ENCODE results near the gene ZNF782. TPM values are rescaled to one million over a fixed set of nuclear protein-coding genes. Genes with fewer than 3 reads are reported as not detected.
A peak's percentile ranks its signal among the peaks of the same experiment; 100 is the strongest.
"Not testable (repeated sequence)": the region's sequence is repeated elsewhere in the genome, so short reads cannot be mapped to it uniquely, and the experiment has no call there.

ZNF782 gene
- total RNA-seq, 1 donor from 2014 or later = 5.0 TPM

GRCh38 chr9:96874201-96874785 lies 20.0 kb upstream of the ZNF782 start:
- DNase-seq (ENCODE audit: extremely low spot score, unreplicated experiment) = no peak
- Mint-ChIP-seq H3K4me1 (ENCODE audit: unreplicated experiment) (peaks cover 10% of the 10 kb centered on the region), H3K27me3 (ENCODE audit: unreplicated experiment) (no peaks in the 10 kb centered on the region), H3K4me3 (ENCODE audit: unreplicated experiment) (peak overlapping the region; percentile 26), H3K9me3 (ENCODE audit: unreplicated experiment) (no peaks in the 10 kb centered on the region), H3K36me3 (ENCODE audit: unreplicated experiment) (no peaks in the 10 kb centered on the region), H3K27ac (ENCODE audit: unreplicated experiment) (no peak overlapping the region)
- TF ChIP-seq, protein P1, sequence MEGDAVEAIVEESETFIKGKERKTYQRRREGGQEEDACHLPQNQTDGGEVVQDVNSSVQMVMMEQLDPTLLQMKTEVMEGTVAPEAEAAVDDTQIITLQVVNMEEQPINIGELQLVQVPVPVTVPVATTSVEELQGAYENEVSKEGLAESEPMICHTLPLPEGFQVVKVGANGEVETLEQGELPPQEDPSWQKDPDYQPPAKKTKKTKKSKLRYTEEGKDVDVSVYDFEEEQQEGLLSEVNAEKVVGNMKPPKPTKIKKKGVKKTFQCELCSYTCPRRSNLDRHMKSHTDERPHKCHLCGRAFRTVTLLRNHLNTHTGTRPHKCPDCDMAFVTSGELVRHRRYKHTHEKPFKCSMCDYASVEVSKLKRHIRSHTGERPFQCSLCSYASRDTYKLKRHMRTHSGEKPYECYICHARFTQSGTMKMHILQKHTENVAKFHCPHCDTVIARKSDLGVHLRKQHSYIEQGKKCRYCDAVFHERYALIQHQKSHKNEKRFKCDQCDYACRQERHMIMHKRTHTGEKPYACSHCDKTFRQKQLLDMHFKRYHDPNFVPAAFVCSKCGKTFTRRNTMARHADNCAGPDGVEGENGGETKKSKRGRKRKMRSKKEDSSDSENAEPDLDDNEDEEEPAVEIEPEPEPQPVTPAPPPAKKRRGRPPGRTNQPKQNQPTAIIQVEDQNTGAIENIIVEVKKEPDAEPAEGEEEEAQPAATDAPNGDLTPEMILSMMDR (IDR thresholded peaks at IDR 0.05) = no peak

GRCh38 chr9:96871176-96871575 lies 16.9 kb upstream of the ZNF782 start:
- Mint-ChIP-seq H3K4me1 (ENCODE audit: unreplicated experiment) (peaks cover 9% of the 10 kb centered on the region), H3K27ac (ENCODE audit: unreplicated experiment) (no peak overlapping the region)
- TF ChIP-seq, protein P1 (IDR thresholded peaks at IDR 0.05) = no peak

GRCh38 chr9:96868709-96869108 lies 14.4 kb upstream of the ZNF782 start:
- no peak for DNase-seq (ENCODE audit: extremely low spot score, unreplicated experiment)
- TF ChIP-seq, protein P1 (IDR thresholded peaks at IDR 0.05) = no peak
- no peaks in the 10 kb centered on the region for H3K9me3 Mint-ChIP-seq (ENCODE audit: unreplicated experiment)
- H3K36me3 Mint-ChIP-seq (ENCODE audit: unreplicated experiment) = no peaks in the 10 kb centered on the region
- no peak overlapping the region for H3K27ac Mint-ChIP-seq (ENCODE audit: unreplicated experiment)
- peaks cover 6% of the 10 kb centered on the region for H3K27me3 Mint-ChIP-seq (ENCODE audit: unreplicated experiment)
- no peak overlapping the region for H3K4me3 Mint-ChIP-seq (ENCODE audit: unreplicated experiment)
- H3K4me1 Mint-ChIP-seq (ENCODE audit: unreplicated experiment) = no peaks in the 10 kb centered on the region

More at GRCh38 chr9:96871176-96871575, 16.9 kb upstream of the ZNF782 start:
- no peaks in the 10 kb centered on the region for H3K36me3 Mint-ChIP-seq (ENCODE audit: unreplicated experiment)
- no peak overlapping the region for H3K4me3 Mint-ChIP-seq (ENCODE audit: unreplicated experiment)
- H3K27me3 Mint-ChIP-seq (ENCODE audit: unreplicated experiment) = no peaks in the 10 kb centered on the region
- DNase-seq (ENCODE audit: extremely low spot score, unreplicated experiment) = no peak
- H3K9me3 Mint-ChIP-seq (ENCODE audit: unreplicated experiment) = no peaks in the 10 kb centered on the region

- Mint-ChIP-seq H3K36me3 (ENCODE audit: unreplicated experiment) (no peaks in the 10 kb centered on the region), H3K27ac (ENCODE audit: unreplicated experiment) (no peak overlapping the region), H3K4me3 (ENCODE audit: unreplicated experiment) (no peak overlapping the region), H3K9me3 (ENCODE audit: unreplicated experiment) (no peaks in the 10 kb centered on the region), H3K4me1 (ENCODE audit: unreplicated experiment) (no peaks in the 10 kb centered on the region), H3K27me3 (ENCODE audit: unreplicated experiment) (peaks cover 6% of the 10 kb centered on the region)
- no peak for DNase-seq (ENCODE audit: extremely low spot score, unreplicated experiment)
- TF ChIP-seq, protein P1 (IDR thresholded peaks at IDR 0.05) = no peak
These were observed 12.9 kb upstream of the ZNF782 start for GRCh38 chr9:96867079-96867804.

- not testable (repeated sequence) for H3K27me3 Mint-ChIP-seq (ENCODE audit: unreplicated experiment); H3K4me1 Mint-ChIP-seq (ENCODE audit: unreplicated experiment); H3K27ac Mint-ChIP-seq (ENCODE audit: unreplicated experiment); DNase-seq (ENCODE audit: extremely low spot score, unreplicated experiment); H3K4me3 Mint-ChIP-seq (ENCODE audit: unreplicated experiment); H3K9me3 Mint-ChIP-seq (ENCODE audit: unreplicated experiment); H3K36me3 Mint-ChIP-seq (ENCODE audit: unreplicated experiment)
These were observed 10.9 kb upstream of the ZNF782 start for GRCh38 chr9:96865240-96865639.
